Body of pancreas (tissue), 4 donors: ENCODE results near the gene AZIN2. TPM values are rescaled to one million over a fixed set of nuclear protein-coding genes. Genes with fewer than 3 reads are reported as not detected.

Source experiments
- ATAC-seq: fragments of 150-250 bp; one replicate; pipeline ENCODE4 v1.9.1; 2016
- DNase-seq, 4 donors: peaks; one replicate each; pipeline ENCODE4 v3.0.0-alpha.2; 2019
- H3K27ac ChIP-seq, 4 donors: fragments of 200-600 bp; sonication (generic); 1 replicate in 3 of 4; 2 replicates in 1 of 4; pipeline versions ENCODE4 v1.5.1 to v1.6.1; 2016 to 2019; ENCODE audit warnings: mild to moderate bottlenecking in 1 of 4, mixed read lengths in 1 of 4, moderate library complexity in 1 of 4
- H3K27me3 ChIP-seq, 2 donors: fragments of 200-600 bp; sonication (generic); one replicate each; pipeline ENCODE4 v1.6.0; 2016; ENCODE audit warnings: mild to moderate bottlenecking in 1 of 2
- H3K36me3 ChIP-seq, 2 donors: fragments of 200-600 bp; sonication (generic); replicated peaks in 1 of 2; 2 replicates each; pipeline ENCODE4 v1.5.1; 2016; ENCODE audit warnings: low read depth in 2 of 2; ENCODE audit not compliant: insufficient read depth in 1 of 2
- H3K4me1 ChIP-seq: fragments of 200-600 bp; sonication (generic); one replicate; pipeline ENCODE4 v1.6.0; 2016
- H3K4me3 ChIP-seq, 2 donors: fragments of 200-600 bp; sonication (generic); 1 replicate in 1 of 2; 2 replicates in 1 of 2; pipeline ENCODE4 v1.5.1; 2016 to 2019
- H3K9me3 ChIP-seq, 3 donors: fragments of 200-600 bp; sonication (generic); 1 replicate in 2 of 3; 2 replicates in 1 of 3; pipeline ENCODE4 v1.5.1; 2016
- CTCF ChIP-seq, 7 experiments: fragments of 450-650 bp in 4 of 7; fragments of 200-600 bp in 3 of 7; sonication (generic) in 3 of 7; IDR thresholded peaks; one replicate each; pipeline ENCODE4 v1.5.1; 2016 to 2019; ENCODE audit warnings: antibody characterized with exemption in 7 of 7
- POLR2A ChIP-seq, 3 donors: fragments of 450-650 bp; IDR thresholded peaks; one replicate each; pipeline ENCODE4 v1.6.1; 2016; ENCODE audit warnings: antibody characterized with exemption in 3 of 3, mild to moderate bottlenecking in 2 of 3
- WGBS, 2 donors: methylation state at CpG; one replicate each; pipeline ENCODE4 v1.1.5; 2017; 5-methylcytosine and 5-hydroxymethylcytosine counted together
- intact Hi-C: fragments of 100-400 bp; cut with DNase I; formaldehyde crosslinking; loops from one replicate; pipeline ENCODE4 v1.15.1; 2023
- total RNA-seq, 2 donors: library from RNA; depleted of rRNA; stranded (reverse); fragments of >200 nt; gene quantifications; one replicate each; pipeline ENCODE4 v1.1.0, GENCODE V29; 2016

The AZIN2 gene
- total RNA-seq, 2 donors from 2014 or later, result 1.0 to 1.6 TPM

DNA sequence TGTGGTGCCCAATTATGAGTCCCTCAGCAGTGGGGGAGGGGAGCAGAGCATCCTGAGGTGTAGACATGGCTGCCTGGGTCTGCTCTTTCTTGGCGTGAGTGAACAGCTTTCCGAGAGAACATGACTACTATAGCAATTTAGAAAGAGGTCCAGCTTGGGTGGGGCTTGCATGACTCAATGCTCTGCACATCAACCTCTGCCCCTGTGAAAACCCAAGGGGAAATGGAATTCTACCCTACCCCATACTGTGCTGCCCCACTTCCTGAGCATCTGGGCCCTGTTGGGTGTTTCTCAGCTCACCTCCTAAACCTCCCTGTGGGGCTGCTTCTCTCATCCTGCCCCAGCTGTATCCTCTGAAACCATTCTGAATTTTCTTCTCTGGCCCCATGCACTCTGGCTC lies 8.2 kb upstream of the AZIN2 start:
- Histone ChIP-seq H3K4me3 (no peak overlapping the region), H3K27me3 (no peaks in the 10 kb centered on the region), H3K9me3 (no peaks in the 10 kb centered on the region), H3K4me1 (no peaks in the 10 kb centered on the region), H3K36me3 (no peaks in the 10 kb centered on the region), H3K27ac (no peak overlapping the region)
- intact Hi-C loops, result no loop called here
- TF ChIP-seq POLR2A (IDR thresholded peaks at IDR 0.05), result no peak
- no peak for TF ChIP-seq CTCF (IDR thresholded peaks at IDR 0.05)
- ATAC-seq (no peak), DNase-seq (no peak)
- WGBS, 2 donors, result 67 to 86% methylated on average over 1 to 2 of the region's 2 CpGs

DNA sequence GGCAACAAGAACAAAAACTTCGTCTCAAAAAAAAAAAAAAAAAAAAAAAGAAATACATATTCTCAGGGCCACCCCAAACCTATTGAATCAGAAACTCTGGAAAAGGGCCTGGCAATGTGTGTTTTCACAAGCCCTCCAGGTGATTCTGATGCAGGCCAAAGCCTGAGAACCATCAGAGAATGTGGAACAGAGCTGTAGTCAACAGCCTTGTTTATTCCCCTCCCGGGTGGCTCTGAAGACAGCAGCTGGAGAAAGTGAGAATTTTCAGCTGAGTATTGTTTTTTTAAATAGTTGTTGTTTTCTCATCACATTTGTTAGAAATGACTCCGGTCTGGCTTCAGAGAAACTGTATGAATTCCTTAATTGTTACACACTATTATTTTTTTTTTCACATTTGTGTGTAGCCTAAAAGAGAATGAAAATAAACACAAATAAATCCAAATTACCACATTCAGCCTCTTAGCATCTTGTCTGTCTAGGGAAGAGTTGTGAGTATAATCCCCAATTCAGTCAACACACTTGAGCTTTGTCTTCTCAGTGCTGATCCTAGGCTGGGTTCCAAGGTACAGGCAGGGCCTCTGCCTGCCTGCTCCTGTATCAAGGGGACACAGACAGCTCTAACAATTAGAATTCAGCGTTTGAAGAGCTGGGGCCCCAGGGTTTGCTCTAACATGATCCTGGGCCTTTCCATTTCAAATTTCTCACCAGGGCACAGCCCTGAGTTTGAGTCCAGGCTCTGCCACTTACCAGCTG lies 6.6 kb upstream of the AZIN2 start:
- no peaks in the 10 kb centered on the region for H3K9me3 ChIP-seq
- intact Hi-C loops, result no loop called here
- ATAC-seq (no peak), DNase-seq (no peak)
- no peak overlapping the region for H3K27ac ChIP-seq
- 48 to 81% methylated on average over 3 to 4 of the region's 4 CpGs for WGBS, 2 donors
- H3K36me3 ChIP-seq, result no peaks in the 10 kb centered on the region
- H3K4me1 ChIP-seq, result no peaks in the 10 kb centered on the region
- H3K27me3 ChIP-seq, result no peaks in the 10 kb centered on the region
- TF ChIP-seq POLR2A (IDR thresholded peaks at IDR 0.05) (no peak), CTCF (IDR thresholded peaks at IDR 0.05) (no peak)
- H3K4me3 ChIP-seq, result no peak overlapping the region

- Histone ChIP-seq H3K36me3 (no peaks in the 10 kb centered on the region), H3K27me3 (no peaks in the 10 kb centered on the region), H3K4me3 (no peak overlapping the region), H3K27ac (no peak overlapping the region), H3K4me1 (peaks cover 19% of the 10 kb centered on the region), H3K9me3 (no peaks in the 10 kb centered on the region)
- TF ChIP-seq CTCF (IDR thresholded peaks at IDR 0.05), result no peak
- TF ChIP-seq POLR2A (IDR thresholded peaks at IDR 0.05), result no peak
- WGBS, 2 donors, result 13 to 21% methylated on average over 1 of the region's 1 CpG
- intact Hi-C loops, result no loop called here
- ATAC-seq (no peak), DNase-seq (no peak)
Measured at GRCh38 chr1:33078030-33078591, 2.8 kb upstream of the AZIN2 start.

DNA sequence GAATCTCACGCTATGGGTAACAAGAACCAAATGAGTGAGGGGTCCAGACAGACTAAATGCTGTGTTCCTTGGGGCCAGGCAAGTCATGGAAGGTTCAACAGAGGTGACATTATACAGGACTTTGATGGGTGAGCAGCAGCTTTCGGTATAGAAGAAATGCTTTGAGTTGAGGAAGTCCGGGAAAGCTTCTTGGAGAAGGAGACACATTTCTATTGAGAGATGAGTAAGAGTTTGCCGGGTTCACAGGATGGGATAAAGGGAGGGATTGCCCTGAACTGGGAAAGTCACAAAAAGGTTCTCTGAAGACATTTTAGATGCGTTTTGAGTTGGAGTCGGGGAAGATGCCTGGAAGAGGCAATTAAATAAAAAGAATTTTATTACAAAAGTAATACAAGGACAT lies 580 bp upstream of the AZIN2 start:
- Histone ChIP-seq H3K27me3 (no peaks in the 10 kb centered on the region), H3K4me1 (peaks cover 19% of the 10 kb centered on the region), H3K27ac (peak overlapping the region in 1 of 4 donors; percentile 40), H3K36me3 (no peaks in the 10 kb centered on the region), H3K4me3 (peak overlapping the region in 1 of 2 donors; percentile 61), H3K9me3 (no peaks in the 10 kb centered on the region)
- no peak for DNase-seq
- ATAC-seq, result no peak
- 32 to 55% methylated on average over 6 of the region's 6 CpGs for WGBS, 2 donors
- intact Hi-C loops, result no loop called here
- TF ChIP-seq POLR2A (IDR thresholded peaks at IDR 0.05) (no peak), CTCF (IDR thresholded peaks at IDR 0.05) (no peak)
